Tibial nerve (tissue), 4 donors: ENCODE data around the gene SLC34A2.

Experiments used
- CTCF ChIP-seq, 5 experiments: fragments of 200-600 bp in 3 of 5; fragments of 450-650 bp in 2 of 5; sonication (generic) in 3 of 5; IDR thresholded peaks; one replicate each; pipeline ENCODE4 v1.5.1; 2016 to 2019; ENCODE audit warnings: antibody characterized with exemption in 5 of 5, mild to moderate bottlenecking in 3 of 5, moderate library complexity in 2 of 5
- EP300 ChIP-seq, 2 donors: sonication (generic); formaldehyde crosslinking; IDR thresholded peaks; one replicate each; pipeline ENCODE4 v1.6.1; 2017; ENCODE audit warnings: antibody characterized with exemption in 2 of 2, mild to moderate bottlenecking in 1 of 2
- POLR2A ChIP-seq, 2 donors: fragments of 450-650 bp; IDR thresholded peaks; one replicate each; pipeline ENCODE4 v1.6.1; 2017; ENCODE audit warnings: antibody characterized with exemption in 2 of 2, mild to moderate bottlenecking in 2 of 2, moderate library complexity in 2 of 2

- TF ChIP-seq CTCF (IDR thresholded peaks at IDR 0.05) (no peak), POLR2A (IDR thresholded peaks at IDR 0.05) (no peak), EP300 (IDR thresholded peaks at IDR 0.05) (no peak)
Observed at GRCh38 chr4:25651682-25652081, 4.0 kb upstream of the SLC34A2 start.
